GM18519 (cell line): ENCODE measurements around the gene FAM171A1.

ENCODE experiments used
- ATAC-seq: cut with Tn5 transposase; IDR thresholded peaks from one replicate; pipeline ENCODE4 v1.9.1; 2021; ENCODE audit warnings: mild to moderate bottlenecking, moderate library complexity; ENCODE audit not compliant: unreplicated experiment, low FRiP score

FAM171A1 gene

GRCh38 chr10:15182540-15183207, 188.4 kb downstream of the FAM171A1 start:
- no peak for ATAC-seq

GRCh38 chr10:15181576-15182156, 189.4 kb downstream of the FAM171A1 start:
- ATAC-seq, result no peak

GRCh38 chr10:15180736-15181135, 190.4 kb downstream of the FAM171A1 start:
- no peak for ATAC-seq

- no peak for ATAC-seq
Observed at GRCh38 chr10:15176269-15176668, 194.8 kb downstream of the FAM171A1 start.

- no peak for ATAC-seq
Observed at GRCh38 chr10:15175587-15175986, 195.5 kb downstream of the FAM171A1 start.

- ATAC-seq, result no peak
Observed at GRCh38 chr10:15172306-15172840, 198.7 kb downstream of the FAM171A1 start.

- ATAC-seq, result no peak
Observed at GRCh38 chr10:15169555-15170401, 201.3 kb downstream of the FAM171A1 start.

- peak; percentile 21 for ATAC-seq
Observed at GRCh38 chr10:15168786-15169554, 202.1 kb downstream of the FAM171A1 start.

- peak; percentile 83 for ATAC-seq
Observed at GRCh38 chr10:15168291-15168785, 202.8 kb downstream of the FAM171A1 start, which contains the start of gene NMT2. Gene NMT2 (minus strand): TSS chr10:15168693. CDS start chr10:15168612, 81 bp downstream.

GRCh38 chr10:15167411-15168290, 203.4 kb downstream of the FAM171A1 start:
- ATAC-seq, result peak; percentile 30

GRCh38 chr10:15166325-15166724, 204.8 kb downstream of the FAM171A1 start:
- no peak for ATAC-seq

- no peak for ATAC-seq
Observed at GRCh38 chr10:15163253-15163828, 207.7 kb downstream of the FAM171A1 start.
